Tibial nerve (tissue), 3 donors: ENCODE results near the gene PTBP1.

Experiments used
- POLR2A ChIP-seq, 2 donors: fragments of 450-650 bp; IDR thresholded peaks; one replicate each; pipeline ENCODE4 v1.6.1; 2017; ENCODE audit warnings: antibody characterized with exemption in 2 of 2, mild to moderate bottlenecking in 2 of 2, moderate library complexity in 2 of 2
- TF ChIP-seq, protein P1 (sequence below), 5 experiments: fragments of 200-600 bp in 3 of 5; fragments of 450-650 bp in 2 of 5; sonication (generic) in 3 of 5; IDR thresholded peaks; one replicate each; pipeline ENCODE4 v1.5.1; 2016 to 2019; ENCODE audit warnings: antibody characterized with exemption in 5 of 5, mild to moderate bottlenecking in 3 of 5, moderate library complexity in 2 of 5

DNA sequence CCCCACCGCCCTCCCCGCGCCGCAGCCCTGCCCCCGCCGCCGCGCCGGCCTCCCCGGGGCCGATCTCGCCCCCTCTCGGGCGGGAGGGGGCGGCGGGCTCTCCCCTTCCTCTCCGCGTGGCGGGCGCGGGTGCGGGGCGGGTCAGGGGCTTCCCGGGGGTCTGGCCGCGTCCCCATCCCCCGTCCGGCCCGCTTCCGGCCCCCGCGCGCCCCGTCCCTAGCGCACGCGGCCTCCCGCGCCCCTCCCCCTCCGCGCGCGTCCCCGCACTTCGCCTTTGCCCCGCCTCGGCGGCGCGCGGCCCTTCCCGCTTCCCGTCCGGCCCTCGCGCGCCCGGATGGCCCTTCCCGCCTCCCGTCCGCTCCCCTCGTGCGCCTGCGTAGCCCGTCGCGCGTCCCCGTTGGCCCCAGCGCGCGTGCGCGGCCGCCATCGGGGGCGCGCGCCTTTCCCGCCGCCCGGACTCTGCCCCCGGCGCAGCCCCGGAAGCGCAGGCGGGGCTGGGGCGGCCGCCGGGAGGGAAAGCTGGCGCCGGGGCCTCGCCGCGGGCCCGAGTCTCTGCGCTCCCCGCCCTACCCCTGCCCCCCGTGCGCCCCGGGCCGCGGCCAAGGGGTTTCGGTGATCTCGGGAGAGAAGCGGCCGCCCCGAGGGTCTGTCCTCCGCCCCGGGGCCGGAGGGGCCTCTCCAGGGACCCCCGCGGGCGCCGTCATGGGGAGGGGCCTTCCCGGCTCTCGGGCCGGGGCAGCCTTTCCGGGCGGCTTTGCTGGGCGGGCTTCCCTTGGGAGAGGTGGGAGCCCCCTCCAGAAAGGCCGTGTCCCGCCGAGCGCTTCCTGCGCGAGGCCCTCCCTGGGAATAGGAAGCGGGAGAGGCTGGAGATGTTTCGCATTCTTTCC lies 519 bp downstream of the PTBP1 start:
- TF ChIP-seq, protein P1, sequence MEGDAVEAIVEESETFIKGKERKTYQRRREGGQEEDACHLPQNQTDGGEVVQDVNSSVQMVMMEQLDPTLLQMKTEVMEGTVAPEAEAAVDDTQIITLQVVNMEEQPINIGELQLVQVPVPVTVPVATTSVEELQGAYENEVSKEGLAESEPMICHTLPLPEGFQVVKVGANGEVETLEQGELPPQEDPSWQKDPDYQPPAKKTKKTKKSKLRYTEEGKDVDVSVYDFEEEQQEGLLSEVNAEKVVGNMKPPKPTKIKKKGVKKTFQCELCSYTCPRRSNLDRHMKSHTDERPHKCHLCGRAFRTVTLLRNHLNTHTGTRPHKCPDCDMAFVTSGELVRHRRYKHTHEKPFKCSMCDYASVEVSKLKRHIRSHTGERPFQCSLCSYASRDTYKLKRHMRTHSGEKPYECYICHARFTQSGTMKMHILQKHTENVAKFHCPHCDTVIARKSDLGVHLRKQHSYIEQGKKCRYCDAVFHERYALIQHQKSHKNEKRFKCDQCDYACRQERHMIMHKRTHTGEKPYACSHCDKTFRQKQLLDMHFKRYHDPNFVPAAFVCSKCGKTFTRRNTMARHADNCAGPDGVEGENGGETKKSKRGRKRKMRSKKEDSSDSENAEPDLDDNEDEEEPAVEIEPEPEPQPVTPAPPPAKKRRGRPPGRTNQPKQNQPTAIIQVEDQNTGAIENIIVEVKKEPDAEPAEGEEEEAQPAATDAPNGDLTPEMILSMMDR (IDR thresholded peaks at IDR 0.05): peak in 2 of 5 experiments; percentile 33 to 61
- no peak for TF ChIP-seq POLR2A (IDR thresholded peaks at IDR 0.05)
